Gastroesophageal sphincter (tissue), 3 donors: ENCODE results near the gene NBEA.

Source experiments
- CTCF ChIP-seq, 4 experiments: fragments of 200-600 bp in 2 of 4; fragments of 450-650 bp in 2 of 4; sonication (generic) in 1 of 4; IDR thresholded peaks; one replicate each; pipeline ENCODE4 v1.5.1; 2017 to 2019; ENCODE audit warnings: antibody characterized with exemption in 4 of 4, mild to moderate bottlenecking in 2 of 4, moderate library complexity in 2 of 4
- POLR2AphosphoS5 ChIP-seq: sonication (generic); formaldehyde crosslinking; IDR thresholded peaks from one replicate; pipeline ENCODE4 v1.6.1; 2017; ENCODE audit warnings: antibody characterized with exemption

- TF ChIP-seq POLR2AphosphoS5 (no peak), CTCF (IDR thresholded peaks at IDR 0.05) (no peak)
Observed at GRCh38 chr13:34913040-34913439, 29.0 kb upstream of the NBEA start.
